ENCODE results near the gene KICS2. TPM values are rescaled to one million over a fixed set of nuclear protein-coding genes. Genes with fewer than 3 reads are reported as not detected.

The KICS2 gene
- polyA plus RNA-seq, 1 donor from 2014 or later: 0.83 TPM

DNA sequence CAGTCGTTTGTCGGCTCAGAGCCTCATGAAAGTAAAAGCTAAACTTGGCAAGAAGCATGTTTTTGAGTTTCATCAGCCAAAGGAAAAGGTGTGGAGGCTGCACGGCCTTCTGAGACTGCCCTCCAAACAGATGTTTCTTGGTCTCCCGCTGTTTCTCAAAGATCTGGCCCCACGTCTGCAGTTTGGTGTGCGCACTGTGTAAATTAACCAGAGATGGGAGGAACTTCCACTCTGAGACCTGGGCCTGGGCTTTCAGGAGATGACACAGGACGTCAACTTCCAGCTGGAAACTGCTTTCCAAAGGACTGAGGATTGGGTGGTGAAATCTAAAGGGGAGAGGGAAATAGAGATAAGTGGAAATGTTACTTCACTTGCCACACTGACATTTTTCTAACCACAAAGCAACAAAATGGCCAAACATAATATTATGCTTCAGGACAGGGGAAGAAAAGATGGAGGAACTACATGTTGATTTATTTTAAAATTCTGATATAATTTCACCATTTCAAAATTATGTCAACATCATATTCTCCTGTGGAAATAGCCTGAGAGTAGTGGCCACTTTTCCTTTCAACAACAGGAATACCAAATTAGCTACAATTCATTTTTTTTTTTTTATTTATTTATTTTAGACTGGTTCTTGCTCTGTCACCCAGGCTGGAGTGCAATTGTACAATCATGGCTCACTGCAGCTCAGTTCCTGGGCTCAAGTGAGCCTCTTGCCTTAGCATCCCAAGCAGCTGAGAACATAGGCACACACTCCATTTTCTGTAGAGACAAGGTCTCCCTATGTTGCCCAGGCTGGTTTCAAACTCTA lies 27.6 kb downstream of the KICS2 start:
- Histone ChIP-seq H3K9me2 (ENCODE audit: insufficient read depth, low read length) (no peaks in the 10 kb centered on the region), H4K20me1 (ENCODE audit: insufficient read depth) (no peaks in the 10 kb centered on the region), H3K27ac (ENCODE audit: low read length) (no peak overlapping the region), H3F3A (ENCODE audit: insufficient read depth, low read length, poor library complexity, severe bottlenecking) (no peaks in the 10 kb centered on the region), H3K27me3 (ENCODE audit: insufficient read depth, low read depth, low read length) (no peaks in the 10 kb centered on the region), H2AFZ (ENCODE audit: low read depth, low read length) (no peak overlapping the region), H3K9me3 (ENCODE audit: low read length) (no peaks in the 10 kb centered on the region), H3K79me2 (replicated peaks; ENCODE audit: insufficient read depth, low read length) (no peaks in the 10 kb centered on the region), H3K36me3 (ENCODE audit: insufficient read depth, low read length) (no peaks in the 10 kb centered on the region), H3K4me3 (ENCODE audit: low read length) (no peak overlapping the region), H3K9ac (ENCODE audit: low read length) (no peak overlapping the region), H3K4me2 (ENCODE audit: low read length) (no peak overlapping the region)
- no peak for TF ChIP-seq EP300 (conservative IDR thresholded peaks at IDR 0.05; ENCODE audit: poor library complexity, severe bottlenecking)
- TF ChIP-seq TAF1 (IDR thresholded peaks at IDR 0.05; ENCODE audit: low read depth): no peak
- TF ChIP-seq SMC3 (conservative IDR thresholded peaks at IDR 0.05; ENCODE audit: poor library complexity): no peak
- TF ChIP-seq EZH2 (IDR thresholded peaks at IDR 0.05; ENCODE audit: borderline replicate concordance, insufficient read depth, low read length, poor library complexity, severe bottlenecking): no peak
- TF ChIP-seq, protein P1, sequence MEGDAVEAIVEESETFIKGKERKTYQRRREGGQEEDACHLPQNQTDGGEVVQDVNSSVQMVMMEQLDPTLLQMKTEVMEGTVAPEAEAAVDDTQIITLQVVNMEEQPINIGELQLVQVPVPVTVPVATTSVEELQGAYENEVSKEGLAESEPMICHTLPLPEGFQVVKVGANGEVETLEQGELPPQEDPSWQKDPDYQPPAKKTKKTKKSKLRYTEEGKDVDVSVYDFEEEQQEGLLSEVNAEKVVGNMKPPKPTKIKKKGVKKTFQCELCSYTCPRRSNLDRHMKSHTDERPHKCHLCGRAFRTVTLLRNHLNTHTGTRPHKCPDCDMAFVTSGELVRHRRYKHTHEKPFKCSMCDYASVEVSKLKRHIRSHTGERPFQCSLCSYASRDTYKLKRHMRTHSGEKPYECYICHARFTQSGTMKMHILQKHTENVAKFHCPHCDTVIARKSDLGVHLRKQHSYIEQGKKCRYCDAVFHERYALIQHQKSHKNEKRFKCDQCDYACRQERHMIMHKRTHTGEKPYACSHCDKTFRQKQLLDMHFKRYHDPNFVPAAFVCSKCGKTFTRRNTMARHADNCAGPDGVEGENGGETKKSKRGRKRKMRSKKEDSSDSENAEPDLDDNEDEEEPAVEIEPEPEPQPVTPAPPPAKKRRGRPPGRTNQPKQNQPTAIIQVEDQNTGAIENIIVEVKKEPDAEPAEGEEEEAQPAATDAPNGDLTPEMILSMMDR (IDR thresholded peaks at IDR 0.05; ENCODE audit: poor library complexity, severe bottlenecking): no peak
- TF ChIP-seq MXI1 (conservative IDR thresholded peaks at IDR 0.05; ENCODE audit: poor library complexity, severe bottlenecking): no peak
- TF ChIP-seq, protein P2, sequence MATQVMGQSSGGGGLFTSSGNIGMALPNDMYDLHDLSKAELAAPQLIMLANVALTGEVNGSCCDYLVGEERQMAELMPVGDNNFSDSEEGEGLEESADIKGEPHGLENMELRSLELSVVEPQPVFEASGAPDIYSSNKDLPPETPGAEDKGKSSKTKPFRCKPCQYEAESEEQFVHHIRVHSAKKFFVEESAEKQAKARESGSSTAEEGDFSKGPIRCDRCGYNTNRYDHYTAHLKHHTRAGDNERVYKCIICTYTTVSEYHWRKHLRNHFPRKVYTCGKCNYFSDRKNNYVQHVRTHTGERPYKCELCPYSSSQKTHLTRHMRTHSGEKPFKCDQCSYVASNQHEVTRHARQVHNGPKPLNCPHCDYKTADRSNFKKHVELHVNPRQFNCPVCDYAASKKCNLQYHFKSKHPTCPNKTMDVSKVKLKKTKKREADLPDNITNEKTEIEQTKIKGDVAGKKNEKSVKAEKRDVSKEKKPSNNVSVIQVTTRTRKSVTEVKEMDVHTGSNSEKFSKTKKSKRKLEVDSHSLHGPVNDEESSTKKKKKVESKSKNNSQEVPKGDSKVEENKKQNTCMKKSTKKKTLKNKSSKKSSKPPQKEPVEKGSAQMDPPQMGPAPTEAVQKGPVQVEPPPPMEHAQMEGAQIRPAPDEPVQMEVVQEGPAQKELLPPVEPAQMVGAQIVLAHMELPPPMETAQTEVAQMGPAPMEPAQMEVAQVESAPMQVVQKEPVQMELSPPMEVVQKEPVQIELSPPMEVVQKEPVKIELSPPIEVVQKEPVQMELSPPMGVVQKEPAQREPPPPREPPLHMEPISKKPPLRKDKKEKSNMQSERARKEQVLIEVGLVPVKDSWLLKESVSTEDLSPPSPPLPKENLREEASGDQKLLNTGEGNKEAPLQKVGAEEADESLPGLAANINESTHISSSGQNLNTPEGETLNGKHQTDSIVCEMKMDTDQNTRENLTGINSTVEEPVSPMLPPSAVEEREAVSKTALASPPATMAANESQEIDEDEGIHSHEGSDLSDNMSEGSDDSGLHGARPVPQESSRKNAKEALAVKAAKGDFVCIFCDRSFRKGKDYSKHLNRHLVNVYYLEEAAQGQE (IDR thresholded peaks at IDR 0.05; ENCODE audit: borderline replicate concordance): no peak
- no peak for TF ChIP-seq POLR2AphosphoS5 (IDR thresholded peaks at IDR 0.05)
- TF ChIP-seq RAD21 (conservative IDR thresholded peaks at IDR 0.05): no peak

DNA sequence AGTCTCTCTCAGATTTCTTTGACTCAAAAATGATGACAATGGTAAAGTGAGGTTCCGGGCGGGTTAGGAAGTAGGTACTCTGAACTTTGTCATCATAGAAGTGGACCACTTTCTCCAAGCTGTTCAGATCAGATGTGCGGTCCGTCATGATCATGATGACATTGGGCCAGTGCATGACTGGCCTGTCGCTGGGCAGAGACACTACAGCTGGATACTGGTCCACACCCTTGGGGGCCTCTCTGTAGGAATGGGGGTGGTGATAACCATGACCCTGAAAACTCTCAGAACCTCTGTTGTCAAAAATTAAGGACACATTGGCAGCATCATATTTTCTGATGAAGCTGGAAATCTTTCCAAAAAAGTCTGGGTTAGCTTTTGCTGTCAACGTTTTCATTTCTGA lies 28.2 kb downstream of the KICS2 start:
- Histone ChIP-seq H3K79me2 (replicated peaks; ENCODE audit: insufficient read depth, low read length) (no peaks in the 10 kb centered on the region), H3K9me3 (ENCODE audit: low read length) (no peaks in the 10 kb centered on the region), H4K20me1 (ENCODE audit: insufficient read depth) (no peaks in the 10 kb centered on the region), H3K4me2 (ENCODE audit: low read length) (no peak overlapping the region), H3F3A (ENCODE audit: insufficient read depth, low read length, poor library complexity, severe bottlenecking) (no peaks in the 10 kb centered on the region), H3K36me3 (ENCODE audit: insufficient read depth, low read length) (no peaks in the 10 kb centered on the region), H3K9me2 (ENCODE audit: insufficient read depth, low read length) (no peaks in the 10 kb centered on the region), H3K4me3 (ENCODE audit: low read length) (no peak overlapping the region), H2AFZ (ENCODE audit: low read depth, low read length) (no peak overlapping the region), H3K9ac (ENCODE audit: low read length) (no peak overlapping the region), H3K27ac (ENCODE audit: low read length) (no peak overlapping the region), H3K27me3 (ENCODE audit: insufficient read depth, low read depth, low read length) (no peaks in the 10 kb centered on the region)
- TF ChIP-seq SMC3 (conservative IDR thresholded peaks at IDR 0.05; ENCODE audit: poor library complexity): no peak
- TF ChIP-seq, protein P2 (IDR thresholded peaks at IDR 0.05; ENCODE audit: borderline replicate concordance): no peak
- TF ChIP-seq, protein P1 (IDR thresholded peaks at IDR 0.05; ENCODE audit: poor library complexity, severe bottlenecking): no peak
- no peak for TF ChIP-seq POLR2AphosphoS5 (IDR thresholded peaks at IDR 0.05)
